Panc1 (cell line): ENCODE measurements around the gene PRDM5.

ENCODE experiments used
- POLR2AphosphoS5 ChIP-seq: IDR thresholded peaks from 2 replicates; pipeline ENCODE4 v1.6.1; 2012; ENCODE audit warnings: mild to moderate bottlenecking, low read depth, low read length, moderate library complexity
- TF ChIP-seq, protein P1 (sequence below): fragments of 450-650 bp; IDR thresholded peaks from 2 replicates; pipeline ENCODE4 v1.5.1; 2017; ENCODE audit warnings: mild to moderate bottlenecking
- TF ChIP-seq, protein P2 (sequence below), 2 experiments: IDR thresholded peaks; 2 replicates each; pipeline ENCODE4 v1.6.1; 2011 to 2012; ENCODE audit warnings: low read depth in 2 of 2, control low read depth in 1 of 2, low read length in 1 of 2, mild to moderate bottlenecking in 1 of 2, moderate library complexity in 1 of 2; ENCODE audit not compliant: insufficient read depth in 1 of 2

DNA sequence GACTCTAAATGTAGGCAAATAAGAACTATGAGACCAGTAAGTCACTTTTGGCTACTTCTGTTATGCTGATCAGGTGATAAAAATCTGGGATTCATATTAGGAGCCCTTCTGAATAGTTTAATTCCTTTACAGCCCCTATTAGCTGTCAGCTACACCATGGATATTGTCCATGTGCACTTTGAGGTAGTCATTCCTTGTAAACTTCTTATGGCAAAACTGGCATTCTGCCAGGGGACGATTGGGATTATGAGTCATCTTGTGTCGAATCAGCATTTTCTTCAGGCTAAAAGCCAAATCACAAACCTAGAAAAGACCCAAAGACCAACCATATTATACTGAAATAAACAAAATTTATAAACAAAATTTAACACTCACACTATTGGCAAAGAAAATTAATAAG lies 227.6 kb downstream of the PRDM5 start:
- TF ChIP-seq, protein P1, sequence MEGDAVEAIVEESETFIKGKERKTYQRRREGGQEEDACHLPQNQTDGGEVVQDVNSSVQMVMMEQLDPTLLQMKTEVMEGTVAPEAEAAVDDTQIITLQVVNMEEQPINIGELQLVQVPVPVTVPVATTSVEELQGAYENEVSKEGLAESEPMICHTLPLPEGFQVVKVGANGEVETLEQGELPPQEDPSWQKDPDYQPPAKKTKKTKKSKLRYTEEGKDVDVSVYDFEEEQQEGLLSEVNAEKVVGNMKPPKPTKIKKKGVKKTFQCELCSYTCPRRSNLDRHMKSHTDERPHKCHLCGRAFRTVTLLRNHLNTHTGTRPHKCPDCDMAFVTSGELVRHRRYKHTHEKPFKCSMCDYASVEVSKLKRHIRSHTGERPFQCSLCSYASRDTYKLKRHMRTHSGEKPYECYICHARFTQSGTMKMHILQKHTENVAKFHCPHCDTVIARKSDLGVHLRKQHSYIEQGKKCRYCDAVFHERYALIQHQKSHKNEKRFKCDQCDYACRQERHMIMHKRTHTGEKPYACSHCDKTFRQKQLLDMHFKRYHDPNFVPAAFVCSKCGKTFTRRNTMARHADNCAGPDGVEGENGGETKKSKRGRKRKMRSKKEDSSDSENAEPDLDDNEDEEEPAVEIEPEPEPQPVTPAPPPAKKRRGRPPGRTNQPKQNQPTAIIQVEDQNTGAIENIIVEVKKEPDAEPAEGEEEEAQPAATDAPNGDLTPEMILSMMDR, result no peak
- TF ChIP-seq, protein P2, sequence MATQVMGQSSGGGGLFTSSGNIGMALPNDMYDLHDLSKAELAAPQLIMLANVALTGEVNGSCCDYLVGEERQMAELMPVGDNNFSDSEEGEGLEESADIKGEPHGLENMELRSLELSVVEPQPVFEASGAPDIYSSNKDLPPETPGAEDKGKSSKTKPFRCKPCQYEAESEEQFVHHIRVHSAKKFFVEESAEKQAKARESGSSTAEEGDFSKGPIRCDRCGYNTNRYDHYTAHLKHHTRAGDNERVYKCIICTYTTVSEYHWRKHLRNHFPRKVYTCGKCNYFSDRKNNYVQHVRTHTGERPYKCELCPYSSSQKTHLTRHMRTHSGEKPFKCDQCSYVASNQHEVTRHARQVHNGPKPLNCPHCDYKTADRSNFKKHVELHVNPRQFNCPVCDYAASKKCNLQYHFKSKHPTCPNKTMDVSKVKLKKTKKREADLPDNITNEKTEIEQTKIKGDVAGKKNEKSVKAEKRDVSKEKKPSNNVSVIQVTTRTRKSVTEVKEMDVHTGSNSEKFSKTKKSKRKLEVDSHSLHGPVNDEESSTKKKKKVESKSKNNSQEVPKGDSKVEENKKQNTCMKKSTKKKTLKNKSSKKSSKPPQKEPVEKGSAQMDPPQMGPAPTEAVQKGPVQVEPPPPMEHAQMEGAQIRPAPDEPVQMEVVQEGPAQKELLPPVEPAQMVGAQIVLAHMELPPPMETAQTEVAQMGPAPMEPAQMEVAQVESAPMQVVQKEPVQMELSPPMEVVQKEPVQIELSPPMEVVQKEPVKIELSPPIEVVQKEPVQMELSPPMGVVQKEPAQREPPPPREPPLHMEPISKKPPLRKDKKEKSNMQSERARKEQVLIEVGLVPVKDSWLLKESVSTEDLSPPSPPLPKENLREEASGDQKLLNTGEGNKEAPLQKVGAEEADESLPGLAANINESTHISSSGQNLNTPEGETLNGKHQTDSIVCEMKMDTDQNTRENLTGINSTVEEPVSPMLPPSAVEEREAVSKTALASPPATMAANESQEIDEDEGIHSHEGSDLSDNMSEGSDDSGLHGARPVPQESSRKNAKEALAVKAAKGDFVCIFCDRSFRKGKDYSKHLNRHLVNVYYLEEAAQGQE (IDR thresholded peaks at IDR 0.05; ENCODE audit: insufficient read depth in 1 of 2, low read depth in 2 of 2, low read length in 1 of 2), result no peak
- no peak for TF ChIP-seq POLR2AphosphoS5
